GOT3 (cell line): ENCODE results near the gene MAGI2.
"Not testable (repeated sequence)": the region's sequence is repeated elsewhere in the genome, so short reads cannot be mapped to it uniquely, and the experiment has no call there.

ENCODE experiments used
- DNase-seq: peaks from one replicate; lab custom pipeline; 2025; ENCODE audit warnings: mixed read lengths; lab: John Stamatoyannopoulos, UW

MAGI2 gene

DNA sequence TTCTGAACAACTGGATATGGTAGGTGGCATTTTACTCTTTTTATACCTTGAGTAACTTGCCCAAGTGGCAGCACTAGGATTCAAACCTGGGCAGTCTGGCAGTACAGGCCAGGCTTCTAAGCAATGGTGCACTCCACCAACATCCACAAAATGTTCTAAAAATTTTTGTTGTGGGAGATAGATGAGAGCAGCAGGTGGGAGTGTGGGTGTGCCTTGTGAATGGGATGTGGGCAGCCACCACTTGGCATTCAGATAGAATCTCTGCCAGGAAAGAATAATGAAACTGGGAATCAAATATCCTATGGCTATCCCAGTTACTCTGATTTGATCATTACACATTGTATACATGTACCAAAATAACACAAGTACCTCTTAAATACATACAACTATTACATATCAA lies 810.7 kb downstream of the MAGI2 start:
- DNase-seq, result no peak

- DNase-seq, result no peak
Observed at GRCh38 chr7:78638364-78638763, 815.1 kb downstream of the MAGI2 start.

GRCh38 chr7:78636727-78637126 lies 816.7 kb downstream of the MAGI2 start:
- no peak for DNase-seq

- DNase-seq, result no peak
Observed at GRCh38 chr7:78635026-78635793, 818.3 kb downstream of the MAGI2 start.

DNA sequence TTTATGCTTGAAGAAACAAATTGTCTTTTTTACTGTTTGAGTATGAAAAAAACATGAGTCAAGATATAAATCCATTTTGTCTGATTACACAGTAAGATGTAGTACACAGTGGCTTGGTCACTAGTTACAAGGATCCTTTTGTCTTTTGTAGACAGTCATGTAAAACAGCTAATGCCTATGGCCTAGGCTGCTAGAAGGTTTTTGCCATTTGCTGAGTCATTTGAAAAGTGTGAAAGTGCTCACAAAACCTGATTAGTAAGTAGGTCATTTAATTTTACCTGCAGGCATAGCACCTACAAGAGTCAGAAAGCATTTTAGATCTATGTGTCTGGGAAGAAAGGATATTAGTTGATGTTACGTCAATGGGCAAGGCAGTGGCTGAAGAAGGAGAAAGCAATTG lies 819.4 kb downstream of the MAGI2 start:
- no peak for DNase-seq

- no peak for DNase-seq
Observed at GRCh38 chr7:78620920-78621319, 832.5 kb downstream of the MAGI2 start.

DNA sequence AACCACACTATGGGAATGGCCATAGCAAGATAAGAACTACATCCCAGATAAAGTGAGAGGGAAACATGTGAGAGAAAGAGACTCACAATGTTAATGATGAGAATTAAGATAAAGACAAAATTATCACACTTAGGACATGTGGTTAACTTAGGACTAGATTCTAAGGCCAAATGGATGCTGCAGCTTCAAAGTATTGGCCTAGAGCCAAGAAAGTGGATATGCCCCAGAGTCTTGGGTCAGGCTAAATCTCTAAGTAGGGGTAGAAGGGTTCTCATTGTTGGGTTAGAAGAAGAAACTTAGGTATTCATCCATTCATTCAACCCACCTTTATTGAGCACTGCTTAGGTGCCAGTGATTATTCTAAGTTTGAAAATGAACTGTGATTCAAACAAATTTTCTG lies 836.9 kb downstream of the MAGI2 start:
- DNase-seq, result no peak

GRCh38 chr7:78609281-78609680 lies 844.2 kb downstream of the MAGI2 start:
- DNase-seq, result no peak

- no peak for DNase-seq
Observed at GRCh38 chr7:78607099-78607498, 846.4 kb downstream of the MAGI2 start.

GRCh38 chr7:78605119-78605518 lies 848.3 kb downstream of the MAGI2 start:
- no peak for DNase-seq

- no peak for DNase-seq
Observed at GRCh38 chr7:78601728-78602127, 851.7 kb downstream of the MAGI2 start.

DNA sequence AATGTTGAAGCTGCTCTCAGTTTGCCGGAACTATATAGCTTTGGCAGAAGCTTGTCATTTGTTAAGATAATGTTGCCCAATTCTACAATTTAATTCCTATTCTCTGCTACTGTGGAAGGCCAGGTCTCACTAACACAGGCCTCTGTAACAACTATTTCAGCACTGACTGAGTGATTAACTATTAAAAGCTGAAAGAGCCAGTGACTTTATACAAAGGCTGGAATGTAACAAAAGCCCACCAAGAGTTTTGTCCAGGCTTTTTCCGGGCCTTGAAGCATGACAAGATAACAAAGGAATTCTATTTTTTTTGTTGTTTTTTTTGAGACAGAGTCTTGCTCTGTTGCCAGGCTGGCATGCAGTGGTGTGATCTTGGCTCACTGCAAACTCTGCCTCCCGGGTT lies 859.3 kb downstream of the MAGI2 start:
- no peak for DNase-seq

DNA sequence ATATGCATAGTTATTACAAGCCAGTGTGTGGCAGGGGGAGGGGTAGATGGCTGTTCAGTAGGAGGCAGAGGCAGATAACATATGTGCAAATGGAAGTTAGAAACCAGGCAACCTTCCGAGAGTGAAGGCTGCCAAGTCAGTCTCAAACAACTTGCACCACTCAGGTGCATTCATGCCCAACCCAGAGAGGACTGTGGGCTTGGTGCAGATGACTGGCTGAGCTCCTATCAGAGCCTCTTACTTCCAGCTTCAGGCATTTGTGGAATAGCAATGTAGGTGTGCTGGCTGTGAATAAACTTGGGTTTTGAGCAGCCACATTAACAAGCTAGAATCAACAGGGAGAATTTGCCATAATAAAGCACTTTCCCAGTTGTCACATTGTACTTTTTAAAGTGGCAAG lies 865.1 kb downstream of the MAGI2 start:
- DNase-seq, result no peak

DNA sequence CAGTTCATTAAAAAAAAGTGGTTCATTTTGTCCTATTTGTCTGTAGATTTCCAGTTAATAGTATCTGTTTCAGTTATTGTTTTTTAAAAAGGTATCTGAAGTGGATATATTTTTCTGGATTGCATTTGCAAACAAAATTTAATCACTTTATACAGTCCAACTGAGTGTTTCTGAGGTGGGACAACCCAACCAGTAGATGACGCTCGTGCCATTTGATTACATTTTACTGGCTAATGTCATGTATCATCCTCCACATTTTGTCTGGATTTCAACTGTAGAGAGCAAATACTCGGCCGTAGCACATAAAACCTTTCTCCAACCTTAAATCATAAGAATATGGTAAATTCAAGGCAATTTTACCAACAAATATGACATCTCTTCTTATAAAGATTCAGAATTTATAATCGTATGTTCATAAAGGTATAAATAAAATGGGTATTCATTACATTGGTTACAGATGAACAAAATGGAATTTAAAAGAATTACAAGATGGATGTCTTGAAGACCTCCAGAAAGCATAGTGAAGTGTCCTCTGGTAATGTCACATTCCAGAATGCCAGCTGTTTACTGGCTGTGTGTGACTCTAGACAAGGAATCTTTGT lies 865.9 kb downstream of the MAGI2 start:
- DNase-seq, result no peak

GRCh38 chr7:78585980-78586379 lies 867.5 kb downstream of the MAGI2 start:
- DNase-seq, result no peak

GRCh38 chr7:78578686-78579085 lies 874.8 kb downstream of the MAGI2 start:
- DNase-seq, result no peak

DNA sequence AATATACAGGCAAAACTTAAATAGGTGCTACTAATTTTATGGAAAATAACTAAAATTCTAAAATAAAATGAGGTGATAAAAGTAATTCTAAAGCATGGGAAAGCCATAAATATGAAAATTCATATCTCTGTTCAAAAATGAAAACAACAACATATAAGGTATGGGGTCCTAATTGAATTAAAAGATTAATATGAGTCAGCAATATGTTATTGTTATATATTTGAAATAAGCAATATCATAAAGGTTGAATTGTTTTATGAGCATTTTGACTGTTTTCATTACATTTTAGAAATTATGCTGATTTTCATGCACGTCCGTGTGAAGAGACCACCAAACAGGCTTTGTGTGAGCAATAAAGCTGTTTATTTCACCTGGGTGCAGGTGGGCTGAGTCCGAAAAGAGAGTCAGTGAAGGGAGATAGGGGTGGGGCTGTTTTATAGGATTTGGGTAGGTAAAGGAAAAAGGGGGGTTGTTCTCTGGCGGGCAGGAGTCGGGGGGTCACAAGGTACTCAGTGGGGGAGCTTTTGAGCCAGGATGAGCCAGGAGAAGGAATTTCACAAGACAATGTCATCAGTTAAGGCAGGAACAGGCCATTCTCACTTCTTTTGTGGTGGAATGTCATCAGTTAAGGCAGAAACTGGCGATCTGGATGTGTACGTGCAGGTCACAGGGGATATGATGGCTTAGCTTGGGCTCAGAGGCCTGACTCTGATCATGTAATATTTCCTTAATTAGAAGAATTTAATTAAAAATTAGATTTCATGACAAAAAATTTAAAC lies 876.1 kb downstream of the MAGI2 start:
- DNase-seq, result not testable (repeated sequence)

DNA sequence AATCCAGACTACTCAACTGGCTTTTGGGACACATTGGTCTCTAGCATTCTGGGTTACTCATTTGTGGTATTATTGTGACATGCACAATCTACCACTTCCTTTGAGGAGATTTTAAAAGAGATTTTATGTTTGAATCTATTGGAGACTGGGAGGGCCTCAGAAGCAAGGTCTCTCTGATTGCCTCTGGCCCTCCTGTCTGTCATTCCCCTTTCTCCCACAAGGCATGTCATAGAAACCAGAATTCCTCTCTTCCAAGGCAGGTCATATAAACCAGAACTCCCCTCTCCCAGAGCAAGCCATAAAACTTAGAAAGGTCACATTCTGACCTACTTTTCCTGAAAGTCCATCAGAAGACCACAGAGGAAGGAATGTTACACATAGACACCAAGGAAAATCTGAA lies 877.2 kb downstream of the MAGI2 start:
- DNase-seq, result no peak

- DNase-seq, result no peak
Observed at GRCh38 chr7:78571292-78571691, 882.2 kb downstream of the MAGI2 start.

DNA sequence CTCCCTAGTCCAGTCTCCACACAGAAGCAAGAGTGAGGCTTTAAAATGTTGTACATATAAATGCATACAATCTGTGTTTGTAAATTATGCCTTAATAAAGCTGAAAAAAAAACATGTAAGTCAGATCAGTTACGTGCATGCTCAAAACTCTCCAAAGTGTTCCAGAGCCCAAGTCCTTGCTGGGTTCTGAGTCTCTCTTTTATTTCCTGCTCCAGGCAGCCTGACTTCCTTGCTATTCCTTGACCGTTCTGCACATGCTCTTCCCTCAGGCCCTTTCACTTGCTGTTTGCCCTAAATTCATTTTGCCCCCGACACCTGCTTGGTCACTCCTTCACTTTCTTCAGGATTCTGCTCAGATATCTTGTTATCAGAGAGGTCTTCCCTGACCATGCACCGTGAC lies 884.8 kb downstream of the MAGI2 start:
- DNase-seq, result no peak

- DNase-seq, result no peak
Observed at GRCh38 chr7:78567836-78568235, 885.6 kb downstream of the MAGI2 start.

DNA sequence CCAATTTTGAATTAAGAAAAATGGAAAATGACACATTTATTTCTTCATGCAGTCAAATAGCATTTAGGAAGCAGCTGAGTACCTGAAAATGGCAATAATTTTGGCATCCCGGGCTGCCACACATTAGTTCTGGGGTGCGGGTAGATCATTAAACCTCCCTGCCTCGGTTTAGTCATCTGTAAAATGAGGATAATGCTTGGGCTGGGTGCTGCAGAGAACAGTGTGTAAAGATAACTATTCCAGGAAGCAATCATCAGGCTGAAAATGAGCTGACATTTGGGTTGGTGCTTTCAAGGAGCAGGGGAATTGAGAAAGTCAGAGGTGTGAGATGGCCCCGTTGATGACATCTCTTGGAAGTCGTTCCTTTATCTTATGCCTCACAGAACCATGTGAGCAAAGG lies 887.7 kb downstream of the MAGI2 start:
- DNase-seq, result no peak

DNA sequence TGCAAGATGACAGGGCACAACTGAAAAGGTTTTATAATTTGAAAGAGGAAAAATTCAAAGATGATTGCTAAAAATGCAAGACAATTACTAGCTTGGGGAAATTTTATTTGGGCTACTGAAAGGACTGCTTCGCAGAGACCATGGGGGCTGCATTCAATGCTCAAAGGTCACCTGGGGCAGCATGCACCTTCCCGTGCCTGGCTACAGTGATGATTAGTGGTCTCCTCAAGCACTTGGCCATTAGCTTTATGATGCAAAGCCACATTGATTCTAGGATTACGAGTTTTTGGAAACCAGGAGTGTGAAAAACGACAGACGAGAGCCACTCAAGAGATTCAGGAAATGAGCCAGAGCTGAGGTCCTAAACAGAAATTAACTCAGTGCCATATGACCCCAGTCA lies 890.3 kb downstream of the MAGI2 start:
- DNase-seq, result no peak
